SK-N-SH (cell line): ENCODE measurements around the gene CUBN. TPM values are rescaled to one million over a fixed set of nuclear protein-coding genes. Genes with fewer than 3 reads are reported as not detected.
A peak's percentile ranks its signal among the peaks of the same experiment; 100 is the strongest.

Experiments used
- CTCF ChIA-PET: fragments of 300-600, 350-600 bp; formaldehyde crosslinking; extraction: SDS; loops from one replicate; lab custom pipeline; 2021; lab: Yijun Ruan, JAX
- POLR2A ChIA-PET: fragments of 350-600 bp; sonication (Branson Sonifier 250); formaldehyde crosslinking; extraction: SDS; loops from one replicate; lab custom pipeline; 2020; ENCODE audit warnings: antibody characterized with exemption, inconsistent platforms; lab: Yijun Ruan, JAX
- DNase-seq: peaks from one replicate; pipeline ENCODE4 v3.0.0; 2012
- H2AFZ ChIP-seq: fragments of 200-600 bp; sonication (generic); 2 replicates; pipeline ENCODE4 v1.8.1; 2016; ENCODE audit warnings: antibody characterized with exemption, mild to moderate bottlenecking, low read depth
- H3F3A ChIP-seq: fragments of 200-600 bp; sonication (generic); replicated peaks from 2 replicates; pipeline ENCODE3; 2016; ENCODE audit warnings: antibody characterized with exemption, mild to moderate bottlenecking; ENCODE audit not compliant: insufficient read depth
- H3K27ac ChIP-seq, 2 experiments: fragments of 200-500 bp in 1 of 2; fragments of 200-600 bp in 1 of 2; sonication (Bioruptor generic) in 1 of 2; sonication (generic), shearing (Covaris generic) in 1 of 2; 2 replicates each; pipeline versions ENCODE4 v1.5.1 to v1.6.1; 2014 to 2016; ENCODE audit warnings: low read depth in 2 of 2, inconsistent platforms in 1 of 2, low read length in 1 of 2, mild to moderate bottlenecking in 1 of 2, mixed read lengths in 1 of 2
- H3K27me3 ChIP-seq: fragments of 200-600 bp; sonication (generic), shearing (Covaris generic); 2 replicates; pipeline ENCODE4 v1.6.1; 2016; ENCODE audit warnings: mixed run types; ENCODE audit not compliant: insufficient read depth
- H3K36me3 ChIP-seq, 2 experiments: fragments of 200-500 bp in 1 of 2; fragments of 200-600 bp in 1 of 2; sonication (Bioruptor generic) in 1 of 2; sonication (generic) in 1 of 2; replicated peaks in 1 of 2; 2 replicates each; pipeline versions ENCODE3 to v1.5.1; 2014 to 2016; ENCODE audit warnings: low read length in 1 of 2, mild to moderate bottlenecking in 1 of 2; ENCODE audit not compliant: insufficient read depth in 2 of 2, control insufficient read depth in 1 of 2
- H3K4me1 ChIP-seq, 2 experiments: fragments of 200-500 bp in 1 of 2; fragments of 200-600 bp in 1 of 2; sonication (Bioruptor generic) in 1 of 2; sonication (generic), shearing (Covaris generic) in 1 of 2; 2 replicates each; pipeline versions ENCODE4 v1.5.1 to v1.6.1; 2014 to 2016; ENCODE audit warnings: low read depth in 1 of 2, low read length in 1 of 2, mixed run types in 1 of 2; ENCODE audit not compliant: insufficient read depth in 2 of 2, control insufficient read depth in 1 of 2
- H3K4me2 ChIP-seq: fragments of 200-600 bp; sonication (generic), shearing (Covaris generic); 2 replicates; pipeline ENCODE4 v1.6.1; 2017; ENCODE audit warnings: mixed run types
- H3K4me3 ChIP-seq, 2 experiments: fragments of 200-500 bp in 1 of 2; fragments of 200-600 bp in 1 of 2; sonication (Bioruptor generic) in 1 of 2; sonication (generic), shearing (Covaris generic) in 1 of 2; 2 replicates each; pipeline versions ENCODE4 v1.5.1 to v1.8.1; 2014 to 2016; ENCODE audit warnings: low read depth in 2 of 2, inconsistent platforms in 1 of 2, low read length in 1 of 2, mild to moderate bottlenecking in 1 of 2, mixed read lengths in 1 of 2, moderate library complexity in 1 of 2
- H3K79me2 ChIP-seq: fragments of 200-600 bp; sonication (generic); 2 replicates; pipeline ENCODE4 v1.8.1; 2017; ENCODE audit warnings: mild to moderate bottlenecking; ENCODE audit not compliant: insufficient read depth
- H3K9ac ChIP-seq: fragments of 200-600 bp; sonication (generic); 2 replicates; pipeline ENCODE4 v1.6.1; 2017; ENCODE audit warnings: mixed run types
- H3K9me2 ChIP-seq: fragments of 200-600 bp; sonication (generic); 2 replicates; pipeline ENCODE4 v1.6.1; 2017; ENCODE audit warnings: mixed run types
- H3K9me3 ChIP-seq: fragments of 200-600 bp; sonication (generic); 2 replicates; pipeline ENCODE4 v1.6.1; 2017; ENCODE audit warnings: mixed run types, mild to moderate bottlenecking, moderate library complexity
- H4K20me1 ChIP-seq: fragments of 200-600 bp; sonication (generic); 2 replicates; pipeline ENCODE4 v1.6.1; 2017; ENCODE audit warnings: mild to moderate bottlenecking, mixed run types; ENCODE audit not compliant: insufficient read depth
- FOSL2 ChIP-seq: IDR thresholded peaks from 2 replicates; pipeline ENCODE4 v1.4.0; 2012; ENCODE audit warnings: low read depth, mild to moderate bottlenecking, moderate library complexity, borderline replicate concordance
- FOXM1 ChIP-seq: IDR thresholded peaks from 2 replicates; pipeline ENCODE4 v1.4.0; 2012; ENCODE audit warnings: low read depth, mild to moderate bottlenecking
- GABPA ChIP-seq: IDR thresholded peaks from 2 replicates; pipeline ENCODE4 v1.4.0; 2012; ENCODE audit warnings: low read depth, mild to moderate bottlenecking
- GATA2 ChIP-seq: sonication (generic); formaldehyde crosslinking; IDR thresholded peaks from 2 replicates; pipeline ENCODE4 v1.5.0; 2020; ENCODE audit warnings: mild to moderate bottlenecking, missing genetic modification reagents
- MXI1 ChIP-seq: IDR thresholded peaks from 2 replicates; pipeline ENCODE4 v1.6.1; 2012; ENCODE audit warnings: mild to moderate bottlenecking, low read depth, low read length, improper control_type of control experiment
- NRF1 ChIP-seq: IDR thresholded peaks from 2 replicates; pipeline ENCODE4 v1.6.1; 2012; ENCODE audit warnings: low read depth, mild to moderate bottlenecking, low read length
- RAD21 ChIP-seq: IDR thresholded peaks from 2 replicates; pipeline ENCODE4 v1.6.1; 2012; ENCODE audit warnings: mild to moderate bottlenecking, low read length
- RCOR1 ChIP-seq: fragments of 150-350 bp; IDR thresholded peaks from 2 replicates; pipeline ENCODE4 v1.6.1; 2017; ENCODE audit warnings: antibody characterized with exemption, low read length
- RFX5 ChIP-seq: IDR thresholded peaks from 2 replicates; pipeline ENCODE4 v1.6.1; 2012; ENCODE audit warnings: mild to moderate bottlenecking, improper control_type of control experiment, low read length
- TEAD4 ChIP-seq: IDR thresholded peaks from 2 replicates; pipeline ENCODE4 v1.4.0; 2012; ENCODE audit warnings: mild to moderate bottlenecking, borderline replicate concordance; ENCODE audit not compliant: insufficient read depth
- YY1 ChIP-seq: IDR thresholded peaks from 2 replicates; pipeline ENCODE4 v1.4.0; 2012; ENCODE audit warnings: low read depth, mild to moderate bottlenecking
- WGBS: methylation state at CpG from one replicate; pipeline ENCODE4 v1.1.6; 2017; ENCODE audit warnings: low lambda C conversion rate; 5-methylcytosine and 5-hydroxymethylcytosine counted together
- polyA plus RNA-seq, 3 experiments: library from polyadenylated mRNA; depleted of rRNA; stranded (reverse); fragments of >200 nt; gene quantifications; 2 replicates each; pipeline ENCODE4 v1.2.3, GENCODE V29; 2012
- TF ChIP-seq, protein P1 (sequence below): IDR thresholded peaks from 2 replicates; pipeline ENCODE4 v1.4.0; 2012; ENCODE audit warnings: low read depth, borderline replicate concordance
- TF ChIP-seq, protein P2 (sequence below): fragments of 200-600 bp; sonication (generic); IDR thresholded peaks from 2 replicates; pipeline ENCODE4 v1.6.1; 2017; ENCODE audit warnings: antibody characterized with exemption, mild to moderate bottlenecking, moderate library complexity
- TF ChIP-seq, protein P3 (sequence below): IDR thresholded peaks from 2 replicates; pipeline ENCODE4; 2012
- TF ChIP-seq, protein P4 (sequence below): IDR thresholded peaks from 2 replicates; pipeline ENCODE4 v1.4.0; 2012; ENCODE audit warnings: low read depth
- TF ChIP-seq, protein P5 (sequence below): IDR thresholded peaks from 2 replicates; pipeline ENCODE4 v1.6.1; 2012; ENCODE audit warnings: mild to moderate bottlenecking, low read depth, low read length, moderate library complexity

Gene CUBN
- polyA plus RNA-seq, 1 of the 3 experiments (the other 2 are of a cell fraction), result 2.4 TPM

DNA sequence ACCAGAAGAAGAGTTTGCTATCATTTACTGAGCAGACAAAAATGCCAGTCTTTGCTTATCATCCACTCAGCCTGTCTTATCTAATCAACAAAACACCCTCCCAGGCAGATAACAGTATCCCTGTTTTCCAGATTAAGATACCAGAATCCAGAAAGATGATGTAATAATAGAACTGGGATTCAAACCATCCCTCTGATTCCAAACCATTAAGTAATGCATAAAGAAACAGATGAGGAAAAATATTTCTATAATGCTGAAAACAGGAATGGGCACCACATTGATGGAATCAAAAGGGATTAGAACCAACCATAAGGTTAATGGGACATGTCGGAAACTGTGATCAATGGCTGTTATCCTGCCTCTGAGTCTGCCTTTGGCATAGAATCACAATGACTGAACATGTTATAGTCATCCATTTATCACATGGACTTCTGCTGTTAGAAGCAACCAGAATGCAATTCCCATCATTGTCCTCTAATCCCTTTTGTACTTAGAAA is 220.3 kb downstream of the CUBN start (continued):
- TF ChIP-seq, protein P1, sequence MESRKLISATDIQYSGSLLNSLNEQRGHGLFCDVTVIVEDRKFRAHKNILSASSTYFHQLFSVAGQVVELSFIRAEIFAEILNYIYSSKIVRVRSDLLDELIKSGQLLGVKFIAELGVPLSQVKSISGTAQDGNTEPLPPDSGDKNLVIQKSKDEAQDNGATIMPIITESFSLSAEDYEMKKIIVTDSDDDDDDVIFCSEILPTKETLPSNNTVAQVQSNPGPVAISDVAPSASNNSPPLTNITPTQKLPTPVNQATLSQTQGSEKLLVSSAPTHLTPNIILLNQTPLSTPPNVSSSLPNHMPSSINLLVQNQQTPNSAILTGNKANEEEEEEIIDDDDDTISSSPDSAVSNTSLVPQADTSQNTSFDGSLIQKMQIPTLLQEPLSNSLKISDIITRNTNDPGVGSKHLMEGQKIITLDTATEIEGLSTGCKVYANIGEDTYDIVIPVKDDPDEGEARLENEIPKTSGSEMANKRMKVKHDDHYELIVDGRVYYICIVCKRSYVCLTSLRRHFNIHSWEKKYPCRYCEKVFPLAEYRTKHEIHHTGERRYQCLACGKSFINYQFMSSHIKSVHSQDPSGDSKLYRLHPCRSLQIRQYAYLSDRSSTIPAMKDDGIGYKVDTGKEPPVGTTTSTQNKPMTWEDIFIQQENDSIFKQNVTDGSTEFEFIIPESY, result 0 out of 2 replicates have a peak, but pooled peaks have one; percentile 17

DNA sequence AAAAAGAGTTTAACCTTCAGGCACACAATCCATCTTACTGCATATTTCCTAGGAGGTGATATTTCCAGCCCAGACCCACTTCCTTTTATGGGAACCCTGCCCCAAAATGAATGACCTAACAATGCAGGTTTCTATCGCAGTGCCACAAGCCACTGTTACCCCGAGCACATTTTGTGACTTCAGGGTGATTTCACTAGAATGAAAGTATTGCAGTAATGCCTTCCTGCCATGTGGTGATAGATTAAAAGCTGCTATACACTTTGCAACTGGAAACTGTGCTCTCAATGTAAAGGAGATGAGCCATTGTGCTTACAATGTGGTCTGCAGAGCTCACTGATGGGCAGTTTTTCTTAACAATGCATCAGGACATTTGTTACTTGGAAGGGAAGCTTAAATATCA is 221.9 kb downstream of the CUBN start:
- 93% methylated on average over 2 of the region's 2 CpGs for WGBS

More for the DNA sequence above, 221.9 kb downstream of the CUBN start:
- no peak overlapping the region for H3K9ac ChIP-seq
- H3K27ac ChIP-seq, result no peak overlapping the region; a peak in 1 of 4 replicates
- H3K27me3 ChIP-seq, result no peaks in the 10 kb centered on the region
- H3K36me3 ChIP-seq, result peaks cover 0 to 5% of the 10 kb centered on the region in 2 experiments
- ChIA-PET POLR2A (no interaction called here), CTCF (interaction anchor here (0.8 to 1.4 kb wide), 3 partner anchors 24 to 291 kb away, joined by 3 read pairs; no protein-coding TSS in a partner anchor)
- H3K79me2 ChIP-seq, result no peaks in the 10 kb centered on the region
- no peak overlapping the region for H3K4me3 ChIP-seq
- DNase-seq, result no peak
- H3K4me1 ChIP-seq, result peaks cover 0 to 5% of the 10 kb centered on the region in 2 experiments; a peak in 3 of 4 replicates
- H3K4me2 ChIP-seq, result no peak overlapping the region
- H3K9me2 ChIP-seq, result no peaks in the 10 kb centered on the region
- no peak for TF ChIP-seq MXI1
- no peak for TF ChIP-seq TEAD4
- no peak for TF ChIP-seq YY1
- TF ChIP-seq FOSL2, result no peak
- TF ChIP-seq GATA2, result no peak
- no peak for TF ChIP-seq RFX5
- TF ChIP-seq, protein P2, sequence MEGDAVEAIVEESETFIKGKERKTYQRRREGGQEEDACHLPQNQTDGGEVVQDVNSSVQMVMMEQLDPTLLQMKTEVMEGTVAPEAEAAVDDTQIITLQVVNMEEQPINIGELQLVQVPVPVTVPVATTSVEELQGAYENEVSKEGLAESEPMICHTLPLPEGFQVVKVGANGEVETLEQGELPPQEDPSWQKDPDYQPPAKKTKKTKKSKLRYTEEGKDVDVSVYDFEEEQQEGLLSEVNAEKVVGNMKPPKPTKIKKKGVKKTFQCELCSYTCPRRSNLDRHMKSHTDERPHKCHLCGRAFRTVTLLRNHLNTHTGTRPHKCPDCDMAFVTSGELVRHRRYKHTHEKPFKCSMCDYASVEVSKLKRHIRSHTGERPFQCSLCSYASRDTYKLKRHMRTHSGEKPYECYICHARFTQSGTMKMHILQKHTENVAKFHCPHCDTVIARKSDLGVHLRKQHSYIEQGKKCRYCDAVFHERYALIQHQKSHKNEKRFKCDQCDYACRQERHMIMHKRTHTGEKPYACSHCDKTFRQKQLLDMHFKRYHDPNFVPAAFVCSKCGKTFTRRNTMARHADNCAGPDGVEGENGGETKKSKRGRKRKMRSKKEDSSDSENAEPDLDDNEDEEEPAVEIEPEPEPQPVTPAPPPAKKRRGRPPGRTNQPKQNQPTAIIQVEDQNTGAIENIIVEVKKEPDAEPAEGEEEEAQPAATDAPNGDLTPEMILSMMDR, result no peak
- TF ChIP-seq GABPA, result no peak
- TF ChIP-seq NRF1, result no peak
- TF ChIP-seq, protein P3, sequence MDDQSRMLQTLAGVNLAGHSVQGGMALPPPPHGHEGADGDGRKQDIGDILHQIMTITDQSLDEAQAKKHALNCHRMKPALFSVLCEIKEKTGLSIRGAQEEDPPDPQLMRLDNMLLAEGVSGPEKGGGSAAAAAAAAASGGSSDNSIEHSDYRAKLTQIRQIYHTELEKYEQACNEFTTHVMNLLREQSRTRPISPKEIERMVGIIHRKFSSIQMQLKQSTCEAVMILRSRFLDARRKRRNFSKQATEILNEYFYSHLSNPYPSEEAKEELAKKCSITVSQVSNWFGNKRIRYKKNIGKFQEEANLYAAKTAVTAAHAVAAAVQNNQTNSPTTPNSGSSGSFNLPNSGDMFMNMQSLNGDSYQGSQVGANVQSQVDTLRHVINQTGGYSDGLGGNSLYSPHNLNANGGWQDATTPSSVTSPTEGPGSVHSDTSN, result no peak
- TF ChIP-seq, protein P4, sequence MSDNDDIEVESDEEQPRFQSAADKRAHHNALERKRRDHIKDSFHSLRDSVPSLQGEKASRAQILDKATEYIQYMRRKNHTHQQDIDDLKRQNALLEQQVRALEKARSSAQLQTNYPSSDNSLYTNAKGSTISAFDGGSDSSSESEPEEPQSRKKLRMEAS, result no peak
- no peak for TF ChIP-seq RAD21
- TF ChIP-seq, protein P5, sequence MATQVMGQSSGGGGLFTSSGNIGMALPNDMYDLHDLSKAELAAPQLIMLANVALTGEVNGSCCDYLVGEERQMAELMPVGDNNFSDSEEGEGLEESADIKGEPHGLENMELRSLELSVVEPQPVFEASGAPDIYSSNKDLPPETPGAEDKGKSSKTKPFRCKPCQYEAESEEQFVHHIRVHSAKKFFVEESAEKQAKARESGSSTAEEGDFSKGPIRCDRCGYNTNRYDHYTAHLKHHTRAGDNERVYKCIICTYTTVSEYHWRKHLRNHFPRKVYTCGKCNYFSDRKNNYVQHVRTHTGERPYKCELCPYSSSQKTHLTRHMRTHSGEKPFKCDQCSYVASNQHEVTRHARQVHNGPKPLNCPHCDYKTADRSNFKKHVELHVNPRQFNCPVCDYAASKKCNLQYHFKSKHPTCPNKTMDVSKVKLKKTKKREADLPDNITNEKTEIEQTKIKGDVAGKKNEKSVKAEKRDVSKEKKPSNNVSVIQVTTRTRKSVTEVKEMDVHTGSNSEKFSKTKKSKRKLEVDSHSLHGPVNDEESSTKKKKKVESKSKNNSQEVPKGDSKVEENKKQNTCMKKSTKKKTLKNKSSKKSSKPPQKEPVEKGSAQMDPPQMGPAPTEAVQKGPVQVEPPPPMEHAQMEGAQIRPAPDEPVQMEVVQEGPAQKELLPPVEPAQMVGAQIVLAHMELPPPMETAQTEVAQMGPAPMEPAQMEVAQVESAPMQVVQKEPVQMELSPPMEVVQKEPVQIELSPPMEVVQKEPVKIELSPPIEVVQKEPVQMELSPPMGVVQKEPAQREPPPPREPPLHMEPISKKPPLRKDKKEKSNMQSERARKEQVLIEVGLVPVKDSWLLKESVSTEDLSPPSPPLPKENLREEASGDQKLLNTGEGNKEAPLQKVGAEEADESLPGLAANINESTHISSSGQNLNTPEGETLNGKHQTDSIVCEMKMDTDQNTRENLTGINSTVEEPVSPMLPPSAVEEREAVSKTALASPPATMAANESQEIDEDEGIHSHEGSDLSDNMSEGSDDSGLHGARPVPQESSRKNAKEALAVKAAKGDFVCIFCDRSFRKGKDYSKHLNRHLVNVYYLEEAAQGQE, result no peak
- no peak for TF ChIP-seq RCOR1
- no peak for TF ChIP-seq FOXM1
- TF ChIP-seq, all 33 proteins: peak for 0
- Histone ChIP-seq H3K9me3 (peaks cover 6% of the 10 kb centered on the region), H3F3A (peaks cover 15% of the 10 kb centered on the region), H2AFZ (no peak overlapping the region), H4K20me1 (no peaks in the 10 kb centered on the region)
